GM08714 (cell line): Measurements from ENCODE around the gene CTDNEP1.

Experiments
- H3K4me3 ChIP-seq: fragments of 200-500 bp; sonication (Bioruptor generic); 2 replicates; pipeline ENCODE4 v1.5.1; 2014; ENCODE audit warnings: mild to moderate bottlenecking, low read length, inconsistent platforms
- ZNF274 ChIP-seq: IDR thresholded peaks from 2 replicates; pipeline ENCODE4 v1.6.1; 2012; ENCODE audit warnings: mild to moderate bottlenecking, low read depth, low read length

Gene CTDNEP1

GRCh38 chr17:7243453-7243729 is 8.1 kb downstream of the CTDNEP1 start:
- peak overlapping the region; percentile 89; the same call in 1 of the 2 replicates for H3K4me3 ChIP-seq
- no peak for TF ChIP-seq ZNF274

GRCh38 chr17:7242717-7243452 is 8.6 kb downstream of the CTDNEP1 start:
- peak overlapping the region; percentile 89 for H3K4me3 ChIP-seq
- TF ChIP-seq ZNF274: no peak

GRCh38 chr17:7241783-7242716 is 9.5 kb downstream of the CTDNEP1 start, which contains the start of gene GABARAP:
GABARAP (minus strand) TSS chr17:7242449; CDS start chr17:7242330, 119 bp downstream.
- H3K4me3 ChIP-seq: peak within 1 kb of the TSS; percentile 89
- TF ChIP-seq ZNF274: no peak

- no peak for TF ChIP-seq ZNF274
- peak overlapping the region; percentile 89 for H3K4me3 ChIP-seq
These were observed 10.3 kb downstream of the CTDNEP1 start for GRCh38 chr17:7241090-7241733.

- H3K4me3 ChIP-seq: peak overlapping the region; percentile 40; the same call in 1 of the 2 replicates
- no peak for TF ChIP-seq ZNF274
These were observed 11.2 kb downstream of the CTDNEP1 start for GRCh38 chr17:7240375-7240774.

- no peak for TF ChIP-seq ZNF274
- peak within 1 kb of the TSS; percentile 97 for H3K4me3 ChIP-seq
These were observed 12.2 kb downstream of the CTDNEP1 start, which contains the start of gene PHF23 for GRCh38 chr17:7239091-7240027. PHF23 (minus strand) TSS chr17:7239457; CDS start chr17:7239279, 178 bp downstream.

GRCh38 chr17:7238420-7239090 is 13.0 kb downstream of the CTDNEP1 start:
- no peak for TF ChIP-seq ZNF274
- H3K4me3 ChIP-seq: peak overlapping the region; percentile 97

- peak overlapping the region; percentile 97 for H3K4me3 ChIP-seq
- no peak for TF ChIP-seq ZNF274
These were observed 13.6 kb downstream of the CTDNEP1 start for GRCh38 chr17:7237761-7238419.

- H3K4me3 ChIP-seq: peak overlapping the region; percentile 97; the same call in 1 of the 2 replicates
- TF ChIP-seq ZNF274: no peak
These were observed 14.2 kb downstream of the CTDNEP1 start for GRCh38 chr17:7237266-7237760.

GRCh38 chr17:7236808-7237207 is 14.7 kb downstream of the CTDNEP1 start:
- no peak overlapping the region for H3K4me3 ChIP-seq
- TF ChIP-seq ZNF274: no peak

- H3K4me3 ChIP-seq: no peak overlapping the region
- no peak for TF ChIP-seq ZNF274
These were observed 15.6 kb downstream of the CTDNEP1 start for GRCh38 chr17:7235693-7236665.
